A673 (cell line): ENCODE results near the gene MYOCD. TPM values are rescaled to one million over a fixed set of nuclear protein-coding genes. Genes with fewer than 3 reads are reported as not detected.

Source experiments
- BruUV-seq: library from RNA; stranded (reverse); fragments of 400-500 nt; replicated peaks from 2 replicates; lab custom pipeline; 2021; lab: Mats Ljungman, UMichigan
- CTCF ChIA-PET: fragments of 300-600 bp; sonication (Branson Sonifier 250); formaldehyde crosslinking; loops from one replicate; lab custom pipeline; 2022; ENCODE audit warnings: antibody characterized with exemption; lab: Charles Lee
- POLR2A ChIA-PET: fragments of 300-600 bp; sonication (Branson Sonifier 250); formaldehyde crosslinking; loops from one replicate; lab custom pipeline; 2022; ENCODE audit warnings: antibody characterized with exemption; ENCODE audit not compliant: low non-redundant PET; lab: Charles Lee
- DNase-seq: peaks from one replicate; pipeline ENCODE4 v3.0.0-alpha.2; 2015; ENCODE audit warnings: low spot score
- H3K27ac ChIP-seq: fragments of 200-600 bp; sonication (generic); 2 replicates; pipeline ENCODE4 v1.5.1; 2016; ENCODE audit warnings: mixed run types, low read depth, mild to moderate bottlenecking, mixed read lengths, antibody characterized with exemption, low read length; ENCODE audit not compliant: poor library complexity, severe bottlenecking
- H3K27me3 ChIP-seq: fragments of 200-600 bp; sonication (generic); replicated peaks from 2 replicates; pipeline ENCODE4 v1.6.1; 2017; ENCODE audit warnings: mixed run types, low read depth, mild to moderate bottlenecking, mixed read lengths, antibody characterized with exemption, low read length; ENCODE audit not compliant: insufficient read depth, poor library complexity
- H3K36me3 ChIP-seq: fragments of 200-600 bp; sonication (generic); 2 replicates; pipeline ENCODE4 v1.6.1; 2016; ENCODE audit warnings: mixed run types, mild to moderate bottlenecking, mixed read lengths, antibody characterized with exemption, low read length; ENCODE audit not compliant: insufficient read depth, poor library complexity, severe bottlenecking
- H3K4me1 ChIP-seq: fragments of 200-600 bp; sonication (generic); 2 replicates; pipeline ENCODE4 v1.6.1; 2017; ENCODE audit warnings: mixed run types, mild to moderate bottlenecking, mixed read lengths, antibody characterized with exemption, low read length; ENCODE audit not compliant: insufficient read depth, poor library complexity, severe bottlenecking
- H3K4me3 ChIP-seq: fragments of 200-600 bp; sonication (generic); 2 replicates; pipeline ENCODE4 v1.5.1; 2016; ENCODE audit warnings: low read depth, mixed run types, mild to moderate bottlenecking, mixed read lengths, low read length; ENCODE audit not compliant: poor library complexity, severe bottlenecking
- H3K9me3 ChIP-seq: fragments of 200-600 bp; sonication (generic); 2 replicates; pipeline ENCODE4 v1.6.1; 2016; ENCODE audit warnings: mixed run types, low read depth, mild to moderate bottlenecking, mixed read lengths, antibody characterized with exemption, low read length; ENCODE audit not compliant: poor library complexity, severe bottlenecking
- EZH2 ChIP-seq: fragments of 200-600 bp; sonication (generic); IDR thresholded peaks from 2 replicates; pipeline ENCODE4 v1.6.1; 2017; ENCODE audit warnings: borderline replicate concordance, low read depth, mild to moderate bottlenecking, mixed read lengths, antibody characterized with exemption, low read length; ENCODE audit not compliant: poor library complexity, severe bottlenecking
- intact Hi-C: fragments of 100-400 bp; cut with micrococcal nuclease; formaldehyde crosslinking; loops from one replicate; pipeline ENCODE4 v1.10.0; 2022; ENCODE audit not compliant: unreplicated experiment
- total RNA-seq: library from RNA; stranded (reverse); gene quantifications from 2 replicates; pipeline ENCODE4 v1.2.3, GENCODE V29; 2021
- TF ChIP-seq, protein P1 (sequence below): fragments of 300-800, 200-600 bp; sonication (generic); conservative IDR thresholded peaks from 2 replicates; pipeline ENCODE4 v1.5.1; 2017; ENCODE audit warnings: low read depth, mild to moderate bottlenecking, antibody characterized with exemption, low read length, moderate library complexity, mixed read lengths

The MYOCD gene
- total RNA-seq, 1 experiment from 2014 or later, result not detected

DNA sequence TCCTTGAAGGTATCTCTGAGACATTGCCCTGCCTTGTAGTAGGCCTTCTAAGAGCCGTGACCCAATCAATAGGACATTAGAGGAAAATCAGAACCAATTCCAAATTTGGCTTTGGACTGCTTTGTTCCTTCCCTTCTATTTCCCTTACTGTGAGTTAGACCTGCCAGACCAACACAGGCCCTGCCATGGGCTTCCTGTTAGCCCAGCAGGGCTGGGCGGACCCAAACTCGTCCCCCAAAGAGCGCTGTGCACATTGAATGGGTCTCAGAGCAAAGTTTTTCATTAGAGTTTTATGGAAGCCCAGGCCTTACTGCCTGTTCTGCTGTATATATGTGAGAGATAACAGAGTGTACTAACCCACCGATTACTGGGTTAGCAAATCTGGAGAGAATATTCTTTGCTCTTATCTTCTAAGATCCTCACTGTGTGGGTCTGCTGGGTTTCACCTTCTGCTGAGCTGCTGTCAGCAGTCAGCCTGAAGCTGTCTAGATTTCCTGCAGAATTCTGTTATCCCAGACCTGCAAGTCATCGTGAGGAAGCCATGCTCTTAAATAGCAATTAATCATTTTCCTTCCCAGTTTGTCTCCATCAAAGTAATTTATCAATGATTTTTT, 129.3 kb downstream of the MYOCD start:
- ChIA-PET POLR2A (no interaction called here), CTCF (no interaction called here)
- intact Hi-C loops, result no loop called here
- H3K9me3 ChIP-seq, result no peaks in the 10 kb centered on the region
- no peaks in the 10 kb centered on the region for H3K36me3 ChIP-seq
- H3K4me1 ChIP-seq, result no peaks in the 10 kb centered on the region
- no TSS peak for BruUV-seq
- TF ChIP-seq, protein P1, sequence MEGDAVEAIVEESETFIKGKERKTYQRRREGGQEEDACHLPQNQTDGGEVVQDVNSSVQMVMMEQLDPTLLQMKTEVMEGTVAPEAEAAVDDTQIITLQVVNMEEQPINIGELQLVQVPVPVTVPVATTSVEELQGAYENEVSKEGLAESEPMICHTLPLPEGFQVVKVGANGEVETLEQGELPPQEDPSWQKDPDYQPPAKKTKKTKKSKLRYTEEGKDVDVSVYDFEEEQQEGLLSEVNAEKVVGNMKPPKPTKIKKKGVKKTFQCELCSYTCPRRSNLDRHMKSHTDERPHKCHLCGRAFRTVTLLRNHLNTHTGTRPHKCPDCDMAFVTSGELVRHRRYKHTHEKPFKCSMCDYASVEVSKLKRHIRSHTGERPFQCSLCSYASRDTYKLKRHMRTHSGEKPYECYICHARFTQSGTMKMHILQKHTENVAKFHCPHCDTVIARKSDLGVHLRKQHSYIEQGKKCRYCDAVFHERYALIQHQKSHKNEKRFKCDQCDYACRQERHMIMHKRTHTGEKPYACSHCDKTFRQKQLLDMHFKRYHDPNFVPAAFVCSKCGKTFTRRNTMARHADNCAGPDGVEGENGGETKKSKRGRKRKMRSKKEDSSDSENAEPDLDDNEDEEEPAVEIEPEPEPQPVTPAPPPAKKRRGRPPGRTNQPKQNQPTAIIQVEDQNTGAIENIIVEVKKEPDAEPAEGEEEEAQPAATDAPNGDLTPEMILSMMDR, result no peak
- no peak for TF ChIP-seq EZH2
- DNase-seq, result no peak
- no peak overlapping the region for H3K27ac ChIP-seq
- peaks cover 22% of the 10 kb centered on the region for H3K27me3 ChIP-seq
- no peak overlapping the region for H3K4me3 ChIP-seq

DNA sequence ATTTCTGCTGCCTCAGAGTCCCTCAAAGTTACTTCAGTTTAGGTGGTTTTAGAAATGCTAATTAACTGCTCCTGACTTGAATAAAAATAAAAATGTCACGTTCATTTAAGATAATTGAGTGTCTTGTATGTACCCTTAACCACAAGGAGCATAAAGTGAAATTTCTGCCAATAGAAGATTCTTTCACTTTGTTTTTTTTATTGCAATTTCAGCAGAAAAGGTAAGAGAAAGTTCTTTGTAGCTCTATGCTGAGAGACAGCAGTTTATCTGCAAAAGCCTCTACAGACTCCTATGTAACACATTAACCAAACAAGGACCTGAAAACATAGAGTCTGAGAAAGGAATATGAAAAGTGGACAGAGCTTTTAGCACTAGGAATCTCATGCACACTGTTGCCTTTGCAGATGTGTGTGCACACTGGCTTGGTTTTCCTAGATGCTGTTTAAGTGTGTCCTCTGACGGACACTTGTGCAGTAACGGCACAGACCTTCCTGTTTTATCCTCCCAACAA, 135.2 kb downstream of the MYOCD start:
- TF ChIP-seq, protein P1, result no peak
- TF ChIP-seq EZH2, result no peak
- no peaks in the 10 kb centered on the region for H3K9me3 ChIP-seq
- H3K36me3 ChIP-seq, result no peaks in the 10 kb centered on the region
- no peaks in the 10 kb centered on the region for H3K4me1 ChIP-seq
- H3K27me3 ChIP-seq, result no peaks in the 10 kb centered on the region
- BruUV-seq, result no TSS peak
- DNase-seq, result no peak
- H3K27ac ChIP-seq, result no peak overlapping the region
- ChIA-PET POLR2A (no interaction called here), CTCF (no interaction called here)
- H3K4me3 ChIP-seq, result no peak overlapping the region
- intact Hi-C loops, result no loop called here

DNA sequence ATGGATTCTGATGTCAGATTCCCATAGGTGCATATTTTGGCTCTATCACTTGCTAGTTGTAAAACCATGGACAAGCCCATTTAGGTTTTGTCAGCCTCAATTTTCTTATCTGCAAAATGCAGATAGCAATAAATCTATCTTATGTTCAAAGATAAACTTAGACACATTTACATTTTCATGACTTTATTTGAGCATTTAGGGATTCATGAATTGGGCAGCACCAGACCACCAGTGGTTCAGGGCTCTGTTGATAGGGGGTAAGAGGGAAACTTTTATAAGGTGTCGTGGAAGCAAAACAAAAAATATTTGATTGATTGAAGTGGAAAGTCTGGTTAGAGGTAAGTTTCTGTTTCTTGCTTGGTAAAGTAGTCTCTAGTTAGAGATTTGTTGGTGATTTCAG, 140.9 kb downstream of the MYOCD start:
- no peak for TF ChIP-seq EZH2
- TF ChIP-seq, protein P1, result no peak
- Histone ChIP-seq H3K4me3 (no peak overlapping the region), H3K27ac (no peak overlapping the region), H3K36me3 (no peaks in the 10 kb centered on the region), H3K9me3 (no peaks in the 10 kb centered on the region), H3K27me3 (no peaks in the 10 kb centered on the region), H3K4me1 (no peaks in the 10 kb centered on the region)
- CTCF ChIA-PET, result no interaction called here
- no peak for DNase-seq
- intact Hi-C loops, result no loop called here
- POLR2A ChIA-PET, result no interaction called here
- no TSS peak for BruUV-seq
